CMK (cell line): ENCODE data around the gene SORCS2.

Experiments
- DNase-seq: peaks from one replicate; pipeline ENCODE4 v3.0.0-alpha.2; 2010; ENCODE audit warnings: low read depth

SORCS2 gene

GRCh38 chr4:7377223-7377865 lies 185.0 kb downstream of the SORCS2 start:
- no peak for DNase-seq

DNA sequence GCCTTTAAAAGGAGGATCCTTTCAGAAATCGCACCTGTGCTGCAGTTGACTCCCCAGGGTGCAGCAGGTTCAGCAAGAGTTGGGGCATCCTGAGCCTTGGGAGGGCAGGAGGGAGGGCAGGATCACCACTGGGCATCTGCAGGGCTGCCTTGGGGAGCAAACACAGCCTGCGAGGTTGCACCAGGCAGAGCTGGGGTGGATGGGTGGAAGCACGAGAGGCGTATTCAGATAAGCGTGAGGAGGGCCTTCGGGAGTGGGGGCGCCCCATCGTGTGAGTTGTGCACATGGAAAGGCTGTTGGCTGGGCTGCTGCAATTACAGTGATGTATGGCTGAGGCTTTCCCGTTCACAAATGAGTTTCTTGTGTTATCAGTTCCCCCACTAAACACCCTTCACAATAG lies 186.8 kb downstream of the SORCS2 start:
- no peak for DNase-seq

DNA sequence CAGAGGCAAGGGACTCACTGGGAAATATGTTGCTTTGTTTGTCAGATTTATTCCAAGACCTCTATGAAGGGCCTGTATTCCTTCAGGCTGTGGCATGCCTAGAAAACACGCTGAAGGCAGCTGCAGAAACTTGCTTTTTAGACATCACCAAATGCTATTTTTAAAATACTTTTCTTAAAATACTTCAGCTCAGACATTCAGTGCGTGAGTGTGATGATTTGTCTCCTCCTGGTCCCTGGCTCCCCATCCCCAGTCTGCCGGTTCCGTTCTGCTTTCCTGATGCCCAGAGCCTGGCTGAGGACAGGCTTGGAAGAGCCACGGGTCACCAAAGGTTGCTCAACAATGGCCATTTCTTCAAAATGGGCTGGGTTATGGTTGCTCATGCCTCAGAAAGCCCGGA lies 187.4 kb downstream of the SORCS2 start:
- no peak for DNase-seq

GRCh38 chr4:7381221-7381889 lies 189.0 kb downstream of the SORCS2 start:
- DNase-seq, result no peak

DNA sequence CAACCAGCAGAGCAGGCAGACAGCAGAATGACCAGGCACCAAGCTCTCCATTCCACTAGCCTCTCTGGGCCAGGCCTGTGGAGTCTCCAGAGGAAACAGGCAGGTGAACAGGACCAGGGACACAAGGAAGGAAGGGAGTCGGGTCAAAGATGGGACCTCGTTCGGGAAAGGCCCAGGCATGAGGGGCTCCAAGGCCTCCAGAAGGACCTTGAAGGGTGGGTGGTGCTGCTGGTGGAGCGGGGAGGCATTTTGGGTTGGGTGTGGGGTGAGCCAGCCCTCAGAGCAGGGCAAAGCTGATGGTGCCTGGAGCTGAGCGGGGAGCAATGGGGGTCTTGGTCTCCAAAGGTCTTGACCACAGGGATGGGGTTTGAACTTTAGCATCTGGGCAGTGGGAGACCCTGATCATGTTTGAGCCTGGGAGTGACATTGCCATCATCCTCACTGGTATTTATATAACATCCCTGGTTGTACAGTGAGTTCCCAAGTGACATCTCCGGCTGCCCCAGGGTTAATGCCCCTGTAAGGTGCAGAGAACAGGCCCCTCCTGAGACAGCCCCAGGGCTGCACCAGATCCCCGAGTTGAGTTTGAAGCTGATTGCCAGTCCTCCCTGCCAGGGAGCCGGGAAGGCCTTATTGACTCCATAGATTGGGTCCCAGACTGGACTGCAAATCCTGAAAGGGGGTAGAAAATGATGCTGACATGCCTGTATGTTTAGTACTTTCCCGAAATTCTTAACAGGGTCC lies 189.7 kb downstream of the SORCS2 start:
- DNase-seq, result no peak

- DNase-seq, result no peak
Measured at GRCh38 chr4:7382634-7383014, 190.3 kb downstream of the SORCS2 start.

GRCh38 chr4:7383266-7383665 lies 190.9 kb downstream of the SORCS2 start:
- DNase-seq, result no peak

DNA sequence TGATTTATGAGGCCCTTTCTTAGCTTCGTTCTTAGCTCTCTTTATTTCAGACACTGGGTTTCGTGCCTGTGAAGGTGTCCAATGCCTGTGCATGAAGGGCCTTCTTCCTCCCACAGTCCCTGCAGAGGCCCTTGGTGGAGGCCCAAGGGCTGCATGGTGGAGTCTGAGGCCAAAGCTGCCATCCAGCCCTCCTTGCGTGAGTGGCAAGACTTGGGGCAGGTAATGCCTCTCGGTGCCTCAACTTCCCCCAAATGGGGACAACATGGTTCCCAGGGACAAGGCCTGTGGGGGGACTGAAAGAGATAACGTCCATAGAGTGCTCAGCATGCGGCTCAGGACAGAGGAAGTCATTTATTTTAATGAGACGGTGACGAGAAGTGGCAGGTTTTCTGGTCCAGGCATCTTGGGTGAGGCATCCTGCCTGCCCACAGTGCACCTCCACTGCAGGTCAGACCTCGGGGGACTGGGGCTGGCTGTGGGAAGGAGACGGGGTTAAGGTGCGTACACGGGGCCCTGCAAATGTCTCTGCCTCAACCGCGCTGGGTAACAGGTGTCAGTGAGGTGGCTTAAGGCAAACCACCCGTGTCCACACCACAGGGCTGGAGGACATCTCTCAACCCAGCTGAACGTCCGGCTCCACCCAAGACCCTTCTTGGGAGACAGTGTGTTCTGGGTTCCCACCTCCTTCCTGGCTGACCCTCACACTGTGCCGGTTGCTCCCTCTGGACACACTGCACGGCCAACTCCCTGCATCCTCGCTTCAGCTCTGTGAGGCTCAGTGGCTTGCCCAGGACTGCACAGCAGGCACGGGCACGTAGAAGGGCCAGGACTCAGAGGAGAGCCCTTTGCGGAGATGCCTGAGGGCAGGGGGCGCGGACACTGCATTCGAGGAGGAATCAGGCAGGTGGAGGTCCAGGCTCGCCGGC lies 191.9 kb downstream of the SORCS2 start:
- no peak for DNase-seq

- DNase-seq, result no peak
Measured at GRCh38 chr4:7384929-7385890, 192.9 kb downstream of the SORCS2 start.

DNA sequence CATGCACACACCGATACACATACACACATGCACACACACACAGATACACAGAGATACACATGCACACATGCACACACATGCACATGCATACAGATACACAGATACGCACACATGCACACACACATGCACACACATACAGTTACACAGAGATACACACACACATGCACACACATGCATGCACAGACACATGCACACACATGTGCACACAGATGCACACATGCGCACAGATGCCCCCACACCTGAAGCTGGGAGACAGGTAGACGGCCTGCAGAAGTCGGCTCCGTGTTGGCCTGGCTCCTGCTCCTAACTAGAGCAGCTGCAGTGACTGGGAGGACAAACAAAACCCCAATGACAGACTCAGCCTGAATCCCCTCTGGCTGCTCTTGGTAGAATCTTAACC lies 195.6 kb downstream of the SORCS2 start:
- DNase-seq, result no peak

DNA sequence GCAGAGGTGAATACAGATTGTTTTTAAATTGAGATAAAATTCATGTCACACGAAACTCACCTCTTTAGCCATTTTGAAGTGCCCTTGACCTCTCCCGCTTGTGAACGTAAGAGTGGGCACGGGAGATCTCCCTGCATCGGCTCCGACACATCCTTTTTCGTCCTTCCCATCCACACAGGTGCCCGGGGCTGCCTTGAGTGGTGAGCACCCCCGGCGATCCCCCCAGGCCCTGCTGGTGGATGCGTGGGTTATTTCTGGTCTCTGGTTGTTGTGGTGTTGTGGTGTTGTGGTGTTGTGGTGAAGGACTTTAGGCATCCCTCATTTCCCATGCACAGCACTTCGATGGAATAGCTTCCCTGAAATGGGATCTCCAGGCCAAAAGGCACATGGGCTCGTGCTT lies 196.3 kb downstream of the SORCS2 start:
- no peak for DNase-seq

DNA sequence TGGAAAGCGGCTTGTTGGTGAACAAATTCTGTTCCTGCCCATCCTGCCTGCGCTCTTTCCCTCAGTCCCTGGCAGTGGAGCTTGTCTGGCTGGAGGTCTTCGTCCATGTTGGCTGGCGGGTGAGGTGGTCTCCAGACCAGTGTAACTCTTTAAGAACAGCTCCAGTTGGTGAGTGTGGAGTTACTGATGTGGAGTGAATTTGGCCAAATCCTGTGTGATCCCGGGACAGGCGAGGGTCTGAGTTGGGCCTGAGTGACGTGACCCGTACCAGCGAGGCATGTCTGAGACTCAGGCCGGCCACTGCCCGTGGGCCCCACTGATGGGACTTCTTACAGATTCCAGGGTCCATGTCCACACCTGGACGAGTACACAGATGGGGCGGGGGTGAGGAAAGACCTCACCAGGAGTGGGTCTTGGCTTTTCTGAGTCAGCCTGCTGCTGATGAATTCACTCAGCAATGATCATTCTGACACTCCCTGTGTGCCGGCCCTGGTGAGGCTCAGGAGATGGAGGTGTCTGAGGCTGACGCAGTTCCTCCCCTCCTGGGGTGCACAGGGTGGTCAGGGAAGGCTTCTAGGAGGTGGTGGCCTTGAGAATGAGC lies 196.9 kb downstream of the SORCS2 start:
- DNase-seq, result no peak

DNA sequence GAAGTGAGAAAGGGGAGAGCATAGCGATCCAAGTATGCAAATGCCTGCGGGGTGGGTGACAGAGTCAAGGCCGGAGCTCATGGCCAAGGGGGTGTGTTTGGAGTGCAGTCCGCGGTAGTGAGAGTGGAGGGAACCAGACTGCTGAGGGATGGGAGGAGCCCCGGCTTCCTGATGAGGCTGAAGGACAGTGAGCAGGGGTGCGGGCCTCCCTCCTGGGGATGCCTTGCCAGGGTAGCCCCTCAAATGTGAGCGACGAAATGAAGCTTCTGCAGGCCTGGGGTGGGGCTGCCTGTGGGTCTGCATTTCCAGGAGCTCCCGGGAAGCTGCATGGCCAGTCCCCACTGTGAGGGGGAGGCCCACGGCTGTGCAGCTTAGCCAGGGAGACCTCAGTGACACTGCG lies 197.4 kb downstream of the SORCS2 start:
- no peak for DNase-seq

GRCh38 chr4:7390336-7390735 lies 198.0 kb downstream of the SORCS2 start:
- DNase-seq, result no peak

- DNase-seq, result no peak
Measured at GRCh38 chr4:7390906-7391636, 198.7 kb downstream of the SORCS2 start.

DNA sequence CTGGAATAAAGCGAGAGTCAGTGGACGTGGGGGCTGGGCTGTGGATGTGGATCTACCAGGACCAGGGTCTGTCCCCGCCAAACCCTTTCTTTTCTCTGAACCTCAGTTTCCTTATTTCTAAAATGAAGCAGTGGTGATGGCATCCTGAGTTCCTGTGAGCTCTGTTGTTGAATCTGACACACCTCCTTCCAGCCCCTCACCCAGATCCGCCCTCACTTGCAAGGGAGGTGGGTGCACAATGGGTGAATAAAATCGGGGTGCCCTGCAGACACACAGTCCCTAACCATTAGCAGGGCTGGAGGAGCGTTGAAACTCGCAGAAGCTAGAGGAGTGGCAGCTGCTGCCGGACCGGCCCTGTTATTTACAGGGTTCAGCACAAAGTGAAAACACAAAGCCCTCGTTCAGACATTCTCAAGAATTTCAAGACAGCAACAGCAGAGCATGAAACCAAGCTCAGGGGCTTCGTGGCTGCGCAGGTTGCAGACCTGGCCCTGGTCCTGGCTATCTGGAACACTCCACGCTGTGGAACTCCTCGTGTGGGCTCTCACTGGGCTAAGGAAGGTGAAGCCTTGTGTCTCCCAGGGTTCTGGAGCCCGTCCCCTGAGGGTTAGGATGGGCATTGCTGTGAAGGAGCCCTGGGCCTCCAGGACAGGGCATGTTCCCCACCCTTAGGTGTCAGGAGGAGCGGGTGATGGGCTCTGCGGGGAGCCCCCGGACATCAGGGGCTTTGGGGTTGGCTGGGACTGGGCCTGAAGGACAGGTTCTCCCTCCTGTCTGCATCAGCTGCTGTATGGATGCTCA lies 199.5 kb downstream of the SORCS2 start:
- no peak for DNase-seq

DNA sequence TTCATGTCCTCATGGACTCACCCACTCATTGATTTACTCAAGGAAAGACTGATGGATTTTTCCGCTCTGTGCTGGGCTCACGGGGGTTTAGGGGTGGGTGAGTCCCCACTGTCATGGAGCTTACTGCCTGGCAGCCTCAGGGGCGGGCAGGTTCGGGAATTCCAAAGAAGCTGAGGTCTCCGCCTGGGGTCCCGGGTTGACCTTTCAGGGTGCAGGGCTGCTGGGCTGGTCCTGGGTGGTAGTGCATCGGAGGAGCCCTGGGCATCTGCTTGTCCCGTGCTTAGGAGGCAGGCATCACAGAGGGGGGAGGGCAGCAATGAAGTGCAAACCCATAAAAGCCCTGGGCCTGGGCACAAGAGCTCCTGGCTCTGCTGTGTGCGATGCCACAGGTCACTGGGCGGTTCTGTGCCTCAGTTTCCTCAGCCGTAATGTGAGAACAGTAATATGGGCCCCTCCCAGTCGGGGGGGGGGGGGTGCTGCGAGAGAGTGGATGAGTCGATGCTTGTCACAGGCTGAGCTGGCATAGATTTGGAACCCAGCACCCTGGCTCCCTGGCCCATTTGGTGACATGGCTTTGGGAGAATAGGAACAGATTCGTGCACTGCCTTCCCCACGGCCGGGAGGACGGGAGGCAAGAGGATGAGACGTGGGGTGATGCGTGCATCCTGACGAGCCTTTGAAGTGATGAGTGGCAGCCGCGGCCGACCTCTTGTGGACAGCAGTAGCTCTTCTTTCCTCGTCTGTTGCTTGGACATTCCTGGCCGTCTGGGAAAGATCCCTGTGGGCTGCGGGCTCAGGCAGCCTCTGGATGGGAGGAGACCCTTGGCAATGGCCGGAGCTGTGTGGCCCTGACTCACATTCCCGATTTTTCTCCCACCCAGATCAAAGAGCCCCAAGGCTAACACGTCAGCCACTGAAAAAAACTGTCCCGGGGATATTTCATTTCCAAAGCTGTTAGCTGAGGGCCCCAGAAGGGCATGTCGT lies 200.4 kb downstream of the SORCS2 start:
- no peak for DNase-seq
